Aortic smooth muscle cell (primary cell): ENCODE data around the gene UNC45A. TPM values are rescaled to one million over a fixed set of nuclear protein-coding genes. Genes with fewer than 3 reads are reported as not detected.

ENCODE experiments used
- total RNA-seq: library from RNA; depleted of rRNA; stranded (reverse); fragments of >200 nt; gene quantifications from 2 replicates; pipeline ENCODE4 v1.2.3, GENCODE V29; 2014

Gene UNC45A, protein sequence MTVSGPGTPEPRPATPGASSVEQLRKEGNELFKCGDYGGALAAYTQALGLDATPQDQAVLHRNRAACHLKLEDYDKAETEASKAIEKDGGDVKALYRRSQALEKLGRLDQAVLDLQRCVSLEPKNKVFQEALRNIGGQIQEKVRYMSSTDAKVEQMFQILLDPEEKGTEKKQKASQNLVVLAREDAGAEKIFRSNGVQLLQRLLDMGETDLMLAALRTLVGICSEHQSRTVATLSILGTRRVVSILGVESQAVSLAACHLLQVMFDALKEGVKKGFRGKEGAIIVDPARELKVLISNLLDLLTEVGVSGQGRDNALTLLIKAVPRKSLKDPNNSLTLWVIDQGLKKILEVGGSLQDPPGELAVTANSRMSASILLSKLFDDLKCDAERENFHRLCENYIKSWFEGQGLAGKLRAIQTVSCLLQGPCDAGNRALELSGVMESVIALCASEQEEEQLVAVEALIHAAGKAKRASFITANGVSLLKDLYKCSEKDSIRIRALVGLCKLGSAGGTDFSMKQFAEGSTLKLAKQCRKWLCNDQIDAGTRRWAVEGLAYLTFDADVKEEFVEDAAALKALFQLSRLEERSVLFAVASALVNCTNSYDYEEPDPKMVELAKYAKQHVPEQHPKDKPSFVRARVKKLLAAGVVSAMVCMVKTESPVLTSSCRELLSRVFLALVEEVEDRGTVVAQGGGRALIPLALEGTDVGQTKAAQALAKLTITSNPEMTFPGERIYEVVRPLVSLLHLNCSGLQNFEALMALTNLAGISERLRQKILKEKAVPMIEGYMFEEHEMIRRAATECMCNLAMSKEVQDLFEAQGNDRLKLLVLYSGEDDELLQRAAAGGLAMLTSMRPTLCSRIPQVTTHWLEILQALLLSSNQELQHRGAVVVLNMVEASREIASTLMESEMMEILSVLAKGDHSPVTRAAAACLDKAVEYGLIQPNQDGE
- 92.4 and 111 TPM in 2 replicates for total RNA-seq

DNA sequence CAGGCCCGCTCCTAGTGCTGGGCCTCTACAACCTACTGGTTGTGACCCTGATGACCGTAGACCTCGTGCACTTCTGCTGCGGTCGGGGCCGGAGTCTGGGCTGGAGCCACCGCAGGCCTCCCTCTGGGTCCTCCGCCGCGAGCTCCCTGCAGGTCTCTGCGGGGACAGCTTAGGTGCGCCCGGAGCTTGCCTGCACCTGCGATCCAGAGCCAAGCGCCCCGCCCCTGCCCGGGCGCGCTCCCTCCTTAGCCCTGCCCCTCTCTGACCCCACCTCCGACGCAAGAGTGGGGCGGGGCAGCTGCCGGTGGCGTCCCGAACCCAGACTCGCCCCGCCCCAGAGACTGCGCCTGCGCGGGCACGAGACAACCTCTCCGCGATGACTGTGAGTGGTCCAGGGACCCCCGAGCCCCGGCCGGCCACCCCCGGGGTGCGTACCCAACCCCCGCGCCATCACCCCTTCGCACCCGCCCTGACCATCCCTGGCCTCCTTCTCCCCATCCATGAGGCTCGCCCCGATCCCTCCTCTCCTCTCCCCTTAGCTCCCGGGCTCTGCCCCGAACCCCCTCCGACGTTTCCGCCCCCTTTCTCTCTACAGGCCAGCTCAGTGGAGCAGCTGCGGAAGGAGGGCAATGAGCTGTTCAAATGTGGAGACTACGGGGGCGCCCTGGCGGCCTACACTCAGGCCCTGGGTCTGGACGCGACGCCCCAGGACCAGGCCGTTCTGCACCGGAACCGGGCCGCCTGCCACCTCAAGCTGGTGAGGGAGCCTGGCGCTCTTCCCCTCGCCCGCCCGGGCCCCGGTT lies at the start of gene UNC45A:
Gene UNC45A (plus strand): TSS at position 337 of the 803 bp plus-strand sequence. CDS start 40 bp downstream, at position 377.

DNA sequence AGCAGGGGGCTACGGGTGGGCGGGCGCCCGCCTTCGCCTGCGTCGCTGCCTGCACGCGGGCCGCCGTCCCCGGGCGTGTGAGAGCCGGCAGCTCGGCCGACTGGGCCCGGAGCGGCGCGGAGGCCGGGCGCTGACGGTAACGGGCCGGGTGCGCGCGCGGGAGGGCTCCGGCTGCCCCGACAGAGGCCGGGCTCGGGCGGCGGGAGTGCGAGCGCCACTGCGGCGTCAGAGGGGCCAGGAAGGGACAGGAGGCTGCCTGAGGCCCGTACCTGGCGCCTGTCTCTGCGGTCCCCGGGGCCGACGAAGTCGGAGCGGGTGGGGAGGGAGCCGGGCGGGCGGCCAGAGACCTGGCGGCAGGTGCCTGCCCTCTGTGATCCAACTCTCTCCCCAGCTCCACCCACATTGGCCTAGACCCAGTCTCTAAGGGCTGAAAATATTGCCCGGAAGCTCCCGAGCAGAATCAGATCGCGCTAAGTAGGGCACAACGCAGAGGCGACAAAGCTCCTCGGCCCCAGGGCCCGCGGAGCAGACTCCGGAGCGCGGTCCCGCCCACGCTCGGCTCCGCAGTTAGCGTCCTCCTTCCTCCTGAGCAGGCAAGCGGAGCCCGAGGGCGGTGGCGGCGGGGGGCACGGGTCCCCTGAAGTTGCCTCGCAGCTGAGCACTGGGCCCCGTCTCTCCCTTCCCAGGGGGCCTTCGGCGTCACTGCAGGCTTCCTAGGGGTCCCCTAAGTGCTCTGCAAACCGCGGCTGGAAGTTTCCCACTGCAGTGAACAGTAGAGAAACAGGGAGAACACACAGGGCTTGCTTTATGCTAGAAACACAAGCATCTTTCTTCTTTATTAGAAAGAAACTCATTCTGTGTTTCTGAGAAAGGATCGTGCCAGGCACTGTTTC lies 32.0 kb upstream of the UNC45A start, which contains the start of gene MAN2A2:
Gene MAN2A2 (plus strand): TSS at position 463 of the 893 bp plus-strand sequence. CDS start 906 bp downstream, outside the sequence.

DNA sequence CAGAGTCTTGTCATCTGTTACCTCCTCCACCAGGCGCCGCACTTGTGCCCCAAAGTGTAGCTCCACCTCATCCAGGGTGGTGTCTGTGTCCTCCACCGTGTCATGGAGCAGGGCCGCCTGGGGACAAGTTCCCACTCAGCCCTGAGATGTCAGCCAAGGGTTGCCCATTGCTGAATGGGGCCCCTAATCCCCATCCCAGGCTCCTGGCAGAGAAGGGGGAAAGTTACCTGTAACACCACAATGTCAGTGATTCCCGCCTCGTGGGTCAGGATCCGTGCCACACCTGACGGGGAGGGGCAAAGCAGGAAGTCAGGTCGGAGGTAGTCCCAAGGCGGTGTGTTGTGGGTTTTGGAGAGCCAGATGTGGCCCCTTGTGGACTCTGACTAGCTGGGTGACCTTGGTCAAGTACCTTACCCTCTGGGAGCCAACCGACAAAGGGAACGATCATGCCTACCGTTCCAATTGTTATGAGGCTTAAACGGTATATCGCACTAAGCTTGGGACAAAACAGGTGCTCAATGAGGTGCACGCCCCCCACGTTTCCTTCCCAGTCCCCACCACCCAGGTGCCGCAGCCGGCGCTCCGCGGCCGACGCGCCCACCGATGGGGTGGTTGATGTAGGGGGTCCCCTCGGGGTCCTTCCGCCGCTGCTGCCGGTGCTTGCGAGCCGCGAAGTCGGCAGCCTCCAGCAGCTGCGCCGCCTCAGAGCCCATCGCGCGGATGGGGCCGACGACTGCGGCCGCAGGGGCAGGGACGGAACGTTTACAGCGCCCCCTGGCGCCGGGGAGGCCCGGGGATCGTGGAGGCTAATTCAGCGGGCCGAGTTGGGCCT lies 3.0 kb upstream of the UNC45A start, which contains the start of gene HDDC3:
Gene HDDC3 (minus strand): TSS at position 722 of the 832 bp plus-strand sequence. CDS start 9 bp downstream, at position 713.

DNA sequence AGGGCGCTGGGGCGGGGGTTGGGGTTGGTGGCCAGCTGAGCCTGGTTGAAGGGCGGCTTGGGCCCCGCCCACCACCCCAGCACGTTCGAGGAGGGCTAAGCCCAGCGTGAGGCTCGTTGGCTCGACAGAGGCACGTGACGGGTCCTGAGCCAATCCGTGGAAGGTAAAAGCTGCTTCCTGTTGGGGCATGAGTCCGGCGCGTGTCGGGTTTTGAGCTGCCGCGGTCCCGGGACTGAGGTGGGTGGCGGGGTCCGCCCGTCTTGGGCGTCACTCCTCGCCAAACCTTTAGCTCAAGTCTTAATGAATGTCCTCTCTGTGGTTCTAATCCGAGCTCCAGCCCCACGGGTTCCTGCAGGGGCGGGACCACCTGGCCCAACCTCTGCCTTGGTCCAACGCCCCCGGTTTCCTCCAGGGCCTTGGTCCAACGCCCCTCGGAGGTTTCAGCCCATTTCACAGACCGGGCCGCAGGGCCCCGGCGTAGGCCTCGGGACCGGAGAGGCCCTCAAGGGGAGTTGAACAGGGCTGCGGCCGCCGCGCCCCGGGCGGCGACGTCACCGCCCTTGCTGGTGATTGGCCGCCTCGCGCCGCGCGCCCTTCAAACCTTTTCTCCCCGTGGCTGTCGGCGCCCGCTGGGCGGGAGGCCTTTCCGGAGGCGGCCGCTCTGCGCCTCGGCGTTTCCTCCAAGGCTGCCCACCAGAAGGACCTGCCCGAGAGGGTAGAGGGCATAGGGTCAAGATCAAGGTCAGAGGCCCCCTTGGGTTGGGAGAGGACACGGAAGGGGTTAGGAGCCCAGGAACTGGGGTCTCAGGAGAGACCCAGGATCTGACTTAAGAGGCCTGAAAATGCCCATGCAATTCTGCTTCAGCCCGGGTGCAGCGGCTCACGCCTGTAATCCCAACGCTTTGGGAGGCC lies 19.9 kb downstream of the UNC45A start, which contains the start of gene RCCD1:
Gene RCCD1 (plus strand): TSS at position 173 of the 912 bp plus-strand sequence. CDS start 1,851 bp downstream, outside the sequence.

DNA sequence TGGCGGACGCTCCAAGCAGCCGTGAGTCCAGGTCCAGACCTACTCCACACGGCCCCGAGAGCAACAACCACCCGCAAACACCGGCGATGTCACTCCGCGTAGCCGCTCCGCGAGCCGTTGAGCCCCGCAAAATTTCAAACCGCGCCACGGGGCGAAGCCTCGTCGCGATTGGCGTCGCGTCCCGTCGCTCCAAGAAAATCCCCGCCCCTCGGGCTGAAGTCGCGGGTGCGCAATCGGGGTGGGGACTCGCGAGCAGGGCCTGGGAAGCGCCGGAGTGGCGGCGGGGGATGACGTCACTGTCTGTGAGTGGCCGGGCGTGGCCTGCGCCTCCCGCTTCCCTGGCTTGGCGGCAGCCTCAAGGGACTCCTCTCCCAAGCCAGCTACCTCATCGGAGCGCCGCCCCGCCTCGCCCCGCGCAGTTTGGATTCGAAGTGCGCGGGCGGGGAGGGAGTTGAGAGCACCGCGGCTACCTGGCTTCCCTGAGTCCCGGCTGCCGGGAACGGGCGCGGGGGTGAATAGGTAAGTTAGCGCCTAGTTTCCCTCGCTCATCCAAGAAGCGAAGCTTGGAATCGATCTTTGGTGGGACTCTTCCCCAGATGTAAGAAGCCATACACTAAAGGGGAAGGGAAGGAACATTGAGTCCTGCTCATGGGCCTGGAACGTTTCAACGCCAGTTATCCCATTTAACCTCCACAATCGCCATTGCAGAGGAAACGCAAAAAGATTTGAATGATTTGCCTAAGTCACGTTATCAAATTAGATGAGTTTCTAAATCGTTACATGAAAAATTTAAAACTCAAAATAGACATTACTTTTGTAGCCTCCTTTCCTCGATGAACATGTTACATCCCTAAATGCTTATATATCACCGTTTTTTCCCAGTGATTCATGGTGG lies 59.6 kb downstream of the UNC45A start, which contains the start of gene PRC1:
Gene PRC1 (minus strand): TSS at position 119 of the 895 bp plus-strand sequence. CDS start 118 bp downstream, at position 1.

Other genes with a start within 250 kb of the UNC45A start
- gene BLM, start 217.9 kb upstream of the UNC45A start, total RNA-seq, result 3.3 and 5.3 TPM in 2 replicates
- gene FURIN, start 66.7 kb upstream of the UNC45A start, total RNA-seq, result 67.9 and 89.2 TPM in 2 replicates
- 18.5 and 24.4 TPM in 2 replicates for gene FES, start 50.8 kb upstream of the UNC45A start, total RNA-seq
- 18.9 and 22.1 TPM in 2 replicates for gene MAN2A2, start 32.0 kb upstream of the UNC45A start, total RNA-seq
- gene HDDC3, start 2.7 kb upstream of the UNC45A start, total RNA-seq, result 14.1 and 17.4 TPM in 2 replicates
- gene RCCD1, start 19.6 kb downstream of the UNC45A start, total RNA-seq, result 11.9 and 12.6 TPM in 2 replicates
- gene PRC1, start 59.2 kb downstream of the UNC45A start, total RNA-seq, result 156 and 227 TPM in 2 replicates
- 8.6 and 9.0 TPM in 2 replicates for gene VPS33B, start 87.3 kb downstream of the UNC45A start, total RNA-seq
- 0.13 TPM in 1 of 2 replicates, not detected in the other for gene SV2B, start 165.0 kb downstream of the UNC45A start, total RNA-seq